PC-3 (cell line): ENCODE data around the gene APBB2. TPM values are rescaled to one million over a fixed set of nuclear protein-coding genes. Genes with fewer than 3 reads are reported as not detected.

Experiments used
- ATAC-seq: fragments of 200-7000 bp; cut with Tn5 transposase; 2 replicates; pipeline ENCODE4 v1.9.1; 2020; ENCODE audit warnings: mild to moderate bottlenecking, moderate library complexity
- BruUV-seq: library from RNA; stranded (reverse); fragments of 400-500 nt; replicated peaks from 2 replicates; lab custom pipeline; 2021; lab: Mats Ljungman, UMichigan
- CTCF ChIA-PET: fragments of 300-600 bp; sonication (Branson Sonifier 250); formaldehyde crosslinking; loops from one replicate; lab custom pipeline; 2022; ENCODE audit warnings: antibody characterized with exemption; lab: Charles Lee
- POLR2A ChIA-PET: fragments of 300-600 bp; sonication (Branson Sonifier 250); formaldehyde crosslinking; loops from one replicate; lab custom pipeline; 2022; ENCODE audit warnings: antibody characterized with exemption; ENCODE audit not compliant: unreplicated experiment; lab: Charles Lee
- DNase-seq: peaks from one replicate; pipeline ENCODE4 v3.0.0-alpha.2; 2015
- H2AFZ ChIP-seq: fragments of 300-600 bp; sonication (generic); 2 replicates; pipeline ENCODE4 v1.6.0; 2016; ENCODE audit warnings: antibody characterized with exemption, low read length
- H3F3A ChIP-seq: fragments of 300-600 bp; sonication (generic); one replicate; pipeline ENCODE4 v1.6.0; 2017; ENCODE audit warnings: antibody characterized with exemption, low read length, control low read depth, mild to moderate bottlenecking; ENCODE audit not compliant: unreplicated experiment
- H3K27ac ChIP-seq: fragments of 300-600 bp; sonication (generic); 2 replicates; pipeline ENCODE4 v1.5.1; 2016; ENCODE audit warnings: mild to moderate bottlenecking, low read length
- H3K27me3 ChIP-seq: fragments of 300-600 bp; sonication (generic); 2 replicates; pipeline ENCODE4 v1.6.1; 2016; ENCODE audit warnings: low read length, mixed read lengths
- H3K36me3 ChIP-seq: fragments of 300-600 bp; sonication (generic); 2 replicates; pipeline ENCODE4 v1.6.1; 2016; ENCODE audit warnings: low read depth, mixed run types, low read length, mixed read lengths
- H3K4me1 ChIP-seq: fragments of 300-600 bp; sonication (generic); 2 replicates; pipeline ENCODE4 v1.5.1; 2016; ENCODE audit warnings: low read length; ENCODE audit not compliant: insufficient read depth
- H3K4me2 ChIP-seq: fragments of 300-600 bp; sonication (generic); 2 replicates; pipeline ENCODE4 v1.6.0; 2016; ENCODE audit warnings: low read length
- H3K4me3 ChIP-seq: fragments of 300-600 bp; sonication (generic); 2 replicates; pipeline ENCODE4 v1.5.1; 2016; ENCODE audit warnings: mild to moderate bottlenecking, low read length, mixed read lengths
- H3K79me2 ChIP-seq: fragments of 300-600 bp; sonication (generic); 2 replicates; pipeline ENCODE4 v1.6.1; 2017; ENCODE audit warnings: low read length, mixed read lengths
- H3K9ac ChIP-seq: fragments of 300-600 bp; sonication (generic); 2 replicates; pipeline ENCODE4 v1.6.0; 2016; ENCODE audit warnings: mild to moderate bottlenecking, low read length
- H3K9me2 ChIP-seq: fragments of 300-600 bp; sonication (generic); replicated peaks from 2 replicates; pipeline ENCODE4 v1.6.1; 2016; ENCODE audit warnings: mixed run types, low read length, mixed read lengths
- H3K9me3 ChIP-seq: fragments of 300-600 bp; sonication (generic); 2 replicates; pipeline ENCODE4 v1.6.1; 2016; ENCODE audit warnings: low read length, mixed read lengths
- H4K20me1 ChIP-seq: fragments of 300-600 bp; sonication (generic); 2 replicates; pipeline ENCODE4 v1.6.1; 2016; ENCODE audit warnings: low read length, mixed read lengths
- CTCF ChIP-seq: fragments of 300-600 bp; sonication (generic); conservative IDR thresholded peaks from 2 replicates; pipeline ENCODE4 v1.5.1; 2017; ENCODE audit warnings: antibody characterized with exemption, low read depth, mild to moderate bottlenecking, low read length
- EZH2 ChIP-seq: fragments of 300-600 bp; sonication (generic); IDR thresholded peaks from one replicate; pipeline ENCODE4 v1.6.1; 2017; ENCODE audit warnings: antibody characterized with exemption, mild to moderate bottlenecking, low read length; ENCODE audit not compliant: unreplicated experiment
- EZH2phosphoT487 ChIP-seq: fragments of 300-600 bp; sonication (generic); IDR thresholded peaks from 2 replicates; pipeline ENCODE4 v1.6.1; 2018; ENCODE audit warnings: mild to moderate bottlenecking, antibody characterized with exemption, low read length, borderline replicate concordance
- intact Hi-C: fragments of 100-400 bp; cut with micrococcal nuclease; formaldehyde crosslinking; loops from 2 replicates; pipeline ENCODE4 v1.9.0; 2023
- total RNA-seq: library from RNA; depleted of rRNA; stranded (reverse); fragments of >200 nt; gene quantifications from 2 replicates; pipeline ENCODE4 v1.2.3, GENCODE V29; 2014

APBB2 gene
- total RNA-seq, 1 experiment from 2014 or later = 24.7 TPM

DNA sequence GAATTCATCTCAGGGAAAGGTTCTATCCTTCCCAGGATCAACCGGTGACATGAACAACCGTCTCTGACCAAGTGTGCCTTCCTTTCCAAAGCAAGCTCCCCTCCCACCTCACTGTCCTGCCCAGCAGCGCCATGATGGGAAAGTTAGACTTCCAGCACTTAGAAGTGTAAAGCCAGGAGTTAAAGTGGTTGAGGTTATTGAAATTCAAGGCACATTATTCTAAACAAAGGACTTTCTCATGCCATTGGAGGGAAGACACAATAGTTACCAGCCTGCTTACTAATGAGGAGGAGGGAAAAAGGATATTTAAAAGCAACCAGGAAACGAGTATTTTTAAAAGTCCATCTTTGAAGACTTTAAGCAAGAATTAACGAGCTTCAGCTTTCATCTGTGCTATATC, 367.8 kb downstream of the APBB2 start:
- H3K36me3 ChIP-seq = no peaks in the 10 kb centered on the region
- no peaks in the 10 kb centered on the region for H3K9me2 ChIP-seq
- no peaks in the 10 kb centered on the region for H4K20me1 ChIP-seq
- H3F3A ChIP-seq = no peaks in the 10 kb centered on the region
- H3K9ac ChIP-seq = no peak overlapping the region
- DNase-seq = no peak
- H2AFZ ChIP-seq = no peak overlapping the region
- H3K4me2 ChIP-seq = no peak overlapping the region
- ChIA-PET POLR2A (no interaction called here), CTCF (no interaction called here)
- no peak overlapping the region for H3K4me3 ChIP-seq
- H3K9me3 ChIP-seq = no peaks in the 10 kb centered on the region
- H3K27me3 ChIP-seq = no peaks in the 10 kb centered on the region
- H3K4me1 ChIP-seq = no peaks in the 10 kb centered on the region
- no peak overlapping the region for H3K27ac ChIP-seq
- H3K79me2 ChIP-seq = no peaks in the 10 kb centered on the region
- intact Hi-C loops = no loop called here
- no peak for ATAC-seq
- no TSS peak for BruUV-seq
- no peak for TF ChIP-seq EZH2
- TF ChIP-seq CTCF = no peak
- TF ChIP-seq EZH2phosphoT487 = no peak

DNA sequence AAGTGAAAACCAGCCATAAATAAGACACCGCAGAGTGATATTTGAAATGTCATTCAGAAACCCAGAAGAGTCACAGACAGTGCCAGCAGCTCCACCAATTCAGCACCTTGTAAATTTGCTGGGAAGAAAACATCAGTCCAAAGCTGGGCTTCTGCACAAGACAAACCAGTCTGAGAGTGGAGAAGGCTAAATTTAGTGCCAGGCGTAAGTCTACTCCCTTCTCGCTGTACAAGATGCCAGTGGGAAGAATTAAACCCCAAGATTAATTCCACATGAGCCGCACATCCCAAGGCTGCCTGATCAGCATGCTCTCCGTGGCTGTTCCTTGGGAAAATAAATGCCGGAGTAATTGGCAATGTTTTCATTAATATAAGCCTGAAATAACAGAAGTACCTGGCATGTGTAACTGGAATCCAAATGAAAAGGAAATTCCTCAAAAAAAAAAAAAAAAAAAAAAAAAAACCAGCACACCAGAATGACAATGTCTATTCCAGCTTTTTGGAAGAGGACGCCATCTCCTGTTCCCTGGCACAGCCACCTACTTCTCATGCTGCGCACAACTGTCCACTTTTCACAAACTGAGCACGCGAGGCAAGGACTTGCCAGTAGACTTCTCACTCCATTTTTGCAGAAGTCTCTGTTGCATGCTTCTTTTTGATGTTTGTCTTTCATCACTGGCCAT, 369.0 kb downstream of the APBB2 start:
- Histone ChIP-seq H2AFZ (no peak overlapping the region), H3K9me3 (no peaks in the 10 kb centered on the region), H3K27me3 (no peaks in the 10 kb centered on the region), H3K4me3 (no peak overlapping the region), H3K4me1 (peaks cover 4% of the 10 kb centered on the region; the same call in 1 of the 2 replicates), H3K4me2 (no peak overlapping the region), H3K36me3 (no peaks in the 10 kb centered on the region), H4K20me1 (no peaks in the 10 kb centered on the region), H3K27ac (no peak overlapping the region), H3K9me2 (no peaks in the 10 kb centered on the region), H3K9ac (no peak overlapping the region), H3F3A (no peaks in the 10 kb centered on the region), H3K79me2 (no peaks in the 10 kb centered on the region)
- BruUV-seq = no TSS peak
- no peak for DNase-seq
- ChIA-PET POLR2A (no interaction called here), CTCF (no interaction called here)
- no peak for TF ChIP-seq EZH2phosphoT487
- TF ChIP-seq CTCF = no peak
- no peak for TF ChIP-seq EZH2
- intact Hi-C loops = no loop called here
- no peak for ATAC-seq

GRCh38 chr4:40844261-40844660, 370.1 kb downstream of the APBB2 start:
- no peaks in the 10 kb centered on the region for H3K36me3 ChIP-seq
- H3K9me3 ChIP-seq = no peaks in the 10 kb centered on the region
- H2AFZ ChIP-seq = no peak overlapping the region
- no peaks in the 10 kb centered on the region for H3K79me2 ChIP-seq
- intact Hi-C loops = no loop called here
- no peaks in the 10 kb centered on the region for H4K20me1 ChIP-seq
- TF ChIP-seq EZH2 = no peak
- no peak for TF ChIP-seq EZH2phosphoT487
- TF ChIP-seq CTCF = no peak
- BruUV-seq = no TSS peak
- ChIA-PET POLR2A (interaction anchor here (0.5 kb wide), 1 partner anchor 20 kb away, joined by 3 read pairs; no protein-coding TSS in a partner anchor), CTCF (no interaction called here)
- ATAC-seq (no peak), DNase-seq (no peak)
- H3K27me3 ChIP-seq = no peaks in the 10 kb centered on the region
- H3K27ac ChIP-seq = no peak overlapping the region
- no peaks in the 10 kb centered on the region for H3F3A ChIP-seq
- no peak overlapping the region for H3K4me2 ChIP-seq
- peaks cover 4% of the 10 kb centered on the region; the same call in 1 of the 2 replicates for H3K4me1 ChIP-seq
- no peaks in the 10 kb centered on the region for H3K9me2 ChIP-seq
- no peak overlapping the region for H3K9ac ChIP-seq
- no peak overlapping the region for H3K4me3 ChIP-seq
